ENCODE data around the gene FBXO45. TPM values are rescaled to one million over a fixed set of nuclear protein-coding genes. Genes with fewer than 3 reads are reported as not detected.
"Not testable (repeated sequence)": the region's sequence is repeated elsewhere in the genome, so short reads cannot be mapped to it uniquely, and the experiment has no call there.

The FBXO45 gene
- total and polyA plus RNA-seq, 2 experiments from 2014 or later = 2.1 to 10.7 TPM

DNA sequence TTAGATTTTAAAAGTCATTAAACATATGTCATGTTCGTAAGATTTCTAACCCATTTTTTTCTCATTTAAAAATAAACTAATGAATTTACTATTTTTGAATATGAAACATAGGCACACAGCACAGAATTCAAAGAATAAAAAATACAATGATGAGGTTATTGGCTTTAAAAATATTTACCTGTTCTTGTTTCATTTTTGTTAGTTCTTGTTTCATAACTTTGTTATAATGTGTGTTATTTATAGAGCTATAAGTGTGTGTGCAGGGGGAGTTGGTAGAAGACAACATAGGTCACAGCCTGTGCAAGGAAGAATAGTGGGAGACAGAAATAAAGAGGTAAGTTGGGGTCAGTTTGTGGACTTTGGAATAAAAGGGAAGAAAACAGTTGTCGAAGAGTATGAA is 40.2 kb downstream of the FBXO45 start:
- no peak overlapping the region for H3K4me2 ChIP-seq (ENCODE audit: unreplicated experiment)
- no peak overlapping the region for H3K4me3 ChIP-seq
- H3K36me3 ChIP-seq (ENCODE audit: low read depth) = no peaks in the 10 kb centered on the region
- no peak for DNase-seq
- no peaks in the 10 kb centered on the region for H4K20me1 ChIP-seq (ENCODE audit: insufficient read depth)
- no peak for TF ChIP-seq EZH2 (IDR thresholded peaks at IDR 0.05; ENCODE audit: insufficient read depth, poor library complexity, severe bottlenecking)
- no peak for TF ChIP-seq EZH2phosphoT487 (IDR thresholded peaks at IDR 0.05; ENCODE audit: insufficient read depth, low read depth)
- H3K27me3 ChIP-seq (replicated peaks; ENCODE audit: insufficient read depth) = no peaks in the 10 kb centered on the region; the same call in 1 of the 2 replicates
- no peak overlapping the region for H2AFZ ChIP-seq
- no peaks in the 10 kb centered on the region for H3K79me2 ChIP-seq (ENCODE audit: insufficient read depth)
- H3K27ac ChIP-seq = no peak overlapping the region
- no peak overlapping the region for H3K9ac ChIP-seq
- no peaks in the 10 kb centered on the region for H3K9me3 ChIP-seq (ENCODE audit: low read depth)
- H3F3A ChIP-seq (ENCODE audit: insufficient read depth) = no peaks in the 10 kb centered on the region
- in situ Hi-C loops (cut with MboI) = loop anchor here (5.0 kb wide), 1 partner anchor 79 kb away; no protein-coding TSS in a partner anchor
- no peaks in the 10 kb centered on the region for H3K9me2 ChIP-seq (ENCODE audit: insufficient read depth)
- WGBS, 2 experiments (ENCODE audit: low coverage in 1 of 2, low lambda C conversion rate in 2 of 2, missing lambda C conversion rate in 2 of 2) = 86 to 95% methylated on average over 2 of the region's 2 CpGs
- no peaks in the 10 kb centered on the region for H3K4me1 ChIP-seq (ENCODE audit: insufficient read depth)

DNA sequence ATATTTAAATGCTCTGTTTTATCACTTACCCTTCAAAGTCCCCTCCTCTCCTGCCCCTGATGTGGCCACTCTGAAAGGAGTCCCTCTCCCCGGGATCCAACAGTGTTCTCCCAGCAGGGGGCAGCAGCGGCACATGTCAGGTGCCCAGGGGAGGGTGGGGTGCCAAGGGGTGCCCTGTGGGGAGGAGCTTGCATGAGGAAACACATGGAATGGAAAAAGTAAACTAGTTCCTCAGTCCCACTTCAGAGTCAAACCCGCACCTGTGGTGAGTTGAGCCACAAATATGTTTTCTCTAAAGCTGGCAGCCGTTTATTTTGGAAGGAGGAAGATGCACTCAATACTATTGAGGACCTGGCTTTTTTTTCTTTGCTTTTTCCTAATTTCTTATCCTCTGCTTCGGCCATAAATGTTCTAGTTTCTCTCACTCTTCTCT is 40.9 kb downstream of the FBXO45 start:
- TF ChIP-seq EZH2phosphoT487 (IDR thresholded peaks at IDR 0.05; ENCODE audit: insufficient read depth, low read depth) (no peak), EZH2 (IDR thresholded peaks at IDR 0.05; ENCODE audit: insufficient read depth, poor library complexity, severe bottlenecking) (no peak)
- Histone ChIP-seq H3K9me2 (ENCODE audit: insufficient read depth) (no peaks in the 10 kb centered on the region), H4K20me1 (ENCODE audit: insufficient read depth) (no peaks in the 10 kb centered on the region), H3F3A (ENCODE audit: insufficient read depth) (no peaks in the 10 kb centered on the region), H2AFZ (no peak overlapping the region), H3K9me3 (ENCODE audit: low read depth) (no peaks in the 10 kb centered on the region), H3K27ac (no peak overlapping the region), H3K4me2 (ENCODE audit: unreplicated experiment) (no peak overlapping the region), H3K36me3 (ENCODE audit: low read depth) (no peaks in the 10 kb centered on the region), H3K4me3 (no peak overlapping the region), H3K4me1 (ENCODE audit: insufficient read depth) (no peaks in the 10 kb centered on the region), H3K79me2 (ENCODE audit: insufficient read depth) (no peaks in the 10 kb centered on the region), H3K9ac (no peak overlapping the region), H3K27me3 (replicated peaks; ENCODE audit: insufficient read depth) (no peaks in the 10 kb centered on the region; the same call in 1 of the 2 replicates)
- WGBS, 2 experiments (ENCODE audit: low coverage in 1 of 2, low lambda C conversion rate in 2 of 2, missing lambda C conversion rate in 2 of 2) = 28 to 30% methylated on average over 5 of the region's 5 CpGs
- in situ Hi-C loops (cut with MboI) = loop anchor here (5.0 kb wide), 1 partner anchor 78 kb away; no protein-coding TSS in a partner anchor
- DNase-seq = peak; percentile 87

DNA sequence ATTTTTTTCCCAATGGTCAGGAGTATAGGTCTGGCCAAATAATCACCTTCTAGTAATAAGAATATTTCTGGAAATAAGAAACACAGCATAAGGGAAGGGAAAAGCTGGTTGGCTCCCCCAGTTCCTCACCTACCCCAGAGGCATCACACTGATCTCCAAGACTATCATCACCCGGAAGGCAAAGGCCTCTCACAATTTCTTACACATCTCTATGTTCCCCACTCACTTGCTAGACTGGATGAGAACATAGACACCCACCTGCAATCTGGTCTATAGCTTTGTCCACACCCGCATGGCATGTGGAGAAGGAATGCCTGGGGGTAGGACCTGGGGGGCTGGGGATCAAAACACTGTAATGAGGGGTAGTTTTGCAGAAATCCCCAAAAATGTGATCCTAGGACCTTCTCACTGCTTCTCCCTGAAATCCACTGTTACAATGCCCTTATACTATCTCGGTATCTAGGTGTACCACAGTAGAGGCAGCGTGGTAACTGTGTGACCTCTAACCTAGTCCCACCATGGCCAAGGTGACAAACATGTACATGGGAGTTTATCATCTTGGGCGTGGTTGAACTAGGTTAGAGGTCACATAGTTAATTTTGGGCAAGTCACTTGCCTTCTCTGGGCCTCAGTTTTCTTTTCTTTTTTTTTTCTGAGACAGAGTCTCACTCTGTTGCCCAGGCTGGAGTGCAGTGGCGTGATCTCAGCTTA is 41.5 kb downstream of the FBXO45 start:
- Histone ChIP-seq H3K9me2 (ENCODE audit: insufficient read depth) (no peaks in the 10 kb centered on the region), H4K20me1 (ENCODE audit: insufficient read depth) (no peaks in the 10 kb centered on the region), H3K4me3 (no peak overlapping the region), H3F3A (ENCODE audit: insufficient read depth) (no peaks in the 10 kb centered on the region), H3K4me1 (ENCODE audit: insufficient read depth) (no peaks in the 10 kb centered on the region), H3K27ac (no peak overlapping the region), H3K79me2 (ENCODE audit: insufficient read depth) (no peaks in the 10 kb centered on the region), H3K36me3 (ENCODE audit: low read depth) (no peaks in the 10 kb centered on the region), H2AFZ (no peak overlapping the region), H3K27me3 (replicated peaks; ENCODE audit: insufficient read depth) (no peaks in the 10 kb centered on the region; the same call in 1 of the 2 replicates), H3K9ac (no peak overlapping the region), H3K9me3 (ENCODE audit: low read depth) (no peaks in the 10 kb centered on the region), H3K4me2 (ENCODE audit: unreplicated experiment) (no peak overlapping the region)
- no peak for DNase-seq
- in situ Hi-C loops (cut with MboI) = loop anchor here (5.0 kb wide), 1 partner anchor 77 kb away; no protein-coding TSS in a partner anchor
- WGBS, 2 experiments (ENCODE audit: low coverage in 1 of 2, low lambda C conversion rate in 2 of 2, missing lambda C conversion rate in 2 of 2) = 57 to 58% methylated on average over 6 of the region's 6 CpGs
- TF ChIP-seq EZH2phosphoT487 (IDR thresholded peaks at IDR 0.05; ENCODE audit: insufficient read depth, low read depth) (no peak), EZH2 (IDR thresholded peaks at IDR 0.05; ENCODE audit: insufficient read depth, poor library complexity, severe bottlenecking) (no peak)

DNA sequence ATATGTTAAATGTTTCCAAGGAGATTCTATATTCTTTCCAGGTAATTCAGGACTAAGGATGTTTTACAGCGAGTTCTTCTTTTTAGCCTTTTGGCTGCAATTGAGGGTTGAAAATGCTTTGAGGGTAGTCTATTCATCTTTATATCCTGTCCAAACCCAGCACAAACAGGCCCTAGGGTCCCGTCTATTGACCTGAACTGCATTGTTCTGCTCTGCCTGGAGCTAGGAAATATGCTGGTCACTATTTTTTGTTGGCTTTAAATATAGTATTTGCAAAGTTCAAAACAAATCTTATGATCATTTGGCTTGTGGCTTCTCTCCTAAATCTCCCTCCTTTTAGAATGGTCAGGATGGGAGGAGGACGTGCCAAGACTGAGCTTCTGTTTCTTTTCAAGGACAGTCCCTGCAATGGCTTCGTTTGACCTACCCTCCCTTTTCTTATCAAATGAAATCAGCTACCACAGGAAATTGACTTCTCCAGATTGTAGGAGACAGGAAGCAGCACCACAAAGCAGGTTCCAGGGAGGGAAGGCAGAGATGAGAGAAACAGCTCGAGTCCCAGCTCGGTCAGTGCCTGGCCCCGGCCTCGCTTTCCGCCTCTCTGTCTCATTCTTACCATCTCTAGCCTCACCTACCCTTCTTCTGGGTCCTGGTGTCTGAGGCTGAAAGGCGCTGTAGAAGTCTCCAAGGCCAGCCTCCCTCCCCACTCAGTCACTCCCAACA is 43.5 kb downstream of the FBXO45 start:
- no peaks in the 10 kb centered on the region for H3K36me3 ChIP-seq (ENCODE audit: low read depth)
- no peak for TF ChIP-seq EZH2 (IDR thresholded peaks at IDR 0.05; ENCODE audit: insufficient read depth, poor library complexity, severe bottlenecking)
- no peak for TF ChIP-seq EZH2phosphoT487 (IDR thresholded peaks at IDR 0.05; ENCODE audit: insufficient read depth, low read depth)
- H3K4me2 ChIP-seq (ENCODE audit: unreplicated experiment) = no peak overlapping the region
- DNase-seq = no peak
- 80 to 84% methylated on average over 10 of the region's 10 CpGs for WGBS, 2 experiments (ENCODE audit: low coverage in 1 of 2, low lambda C conversion rate in 2 of 2, missing lambda C conversion rate in 2 of 2)
- H3K9me3 ChIP-seq (ENCODE audit: low read depth) = no peaks in the 10 kb centered on the region
- in situ Hi-C loops (cut with MboI) = no loop called here
- no peaks in the 10 kb centered on the region for H4K20me1 ChIP-seq (ENCODE audit: insufficient read depth)
- H3K27ac ChIP-seq = no peak overlapping the region
- H3K9me2 ChIP-seq (ENCODE audit: insufficient read depth) = no peaks in the 10 kb centered on the region
- H3K9ac ChIP-seq = no peak overlapping the region
- no peaks in the 10 kb centered on the region for H3F3A ChIP-seq (ENCODE audit: insufficient read depth)
- no peaks in the 10 kb centered on the region for H3K79me2 ChIP-seq (ENCODE audit: insufficient read depth)
- no peaks in the 10 kb centered on the region for H3K4me1 ChIP-seq (ENCODE audit: insufficient read depth)
- H3K27me3 ChIP-seq (replicated peaks; ENCODE audit: insufficient read depth) = no peaks in the 10 kb centered on the region; the same call in 1 of the 2 replicates
- no peak overlapping the region for H3K4me3 ChIP-seq
- 0 out of 2 replicates have a peak overlapping the region, but pooled peaks have one; percentile 33 for H2AFZ ChIP-seq

DNA sequence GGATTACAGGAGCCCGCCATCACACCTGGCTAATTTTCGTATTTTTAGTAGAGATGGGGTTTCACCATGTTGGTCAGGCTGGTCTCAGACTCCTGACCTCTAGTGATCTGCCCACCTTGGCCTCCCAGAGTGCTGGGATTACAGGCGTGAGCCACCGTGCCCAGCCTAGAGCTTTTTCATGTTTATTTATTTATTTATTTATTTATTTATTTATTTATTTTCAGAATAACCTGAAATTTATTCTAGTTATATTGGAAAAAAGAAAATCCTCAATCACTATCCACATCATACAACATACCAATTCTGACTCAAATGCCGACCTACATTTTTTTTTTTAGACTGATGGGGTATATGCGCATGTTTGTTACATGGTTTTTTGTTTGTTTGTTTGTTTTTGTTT is 46.8 kb downstream of the FBXO45 start:
- H3K79me2 ChIP-seq (ENCODE audit: insufficient read depth); H3K4me1 ChIP-seq (ENCODE audit: insufficient read depth); H4K20me1 ChIP-seq (ENCODE audit: insufficient read depth); H2AFZ ChIP-seq; DNase-seq; in situ Hi-C loops (cut with MboI); H3K9ac ChIP-seq; H3F3A ChIP-seq (ENCODE audit: insufficient read depth); H3K9me2 ChIP-seq (ENCODE audit: insufficient read depth); H3K9me3 ChIP-seq (ENCODE audit: low read depth); H3K36me3 ChIP-seq (ENCODE audit: low read depth); H3K27me3 ChIP-seq (replicated peaks; ENCODE audit: insufficient read depth); H3K27ac ChIP-seq; H3K4me3 ChIP-seq; H3K4me2 ChIP-seq (ENCODE audit: unreplicated experiment): not testable (repeated sequence)
- WGBS, 2 experiments (ENCODE audit: low coverage in 1 of 2, low lambda C conversion rate in 2 of 2, missing lambda C conversion rate in 2 of 2) = 63 to 71% methylated on average over 6 of the region's 6 CpGs

Measured in GM23248 (cell line).